Measurements from ENCODE around the gene ELP5. TPM values are rescaled to one million over a fixed set of nuclear protein-coding genes. Genes with fewer than 3 reads are reported as not detected.
A peak's percentile ranks its signal among the peaks of the same experiment; 100 is the strongest.

ELP5 gene
- total and polyA plus RNA-seq, 10 of the 15 experiments (the other 5 are each of a cell fraction or from before 2014, with no cell fraction given) = 41.1 to 109 (median 77.5) TPM

GRCh38 chr17:7295230-7296180, 43.5 kb downstream of the ELP5 start:
- in situ Hi-C loops (cut with MboI) (loop anchor here (5.0 kb wide), 1 partner anchor 253 kb away; the partner anchor contains the start of gene SLC16A11), intact Hi-C loops (cut with micrococcal nuclease; ENCODE audit: unreplicated experiment) (loop anchor here (1.0 to 5.0 kb wide), 3 partner anchors 15 to 251 kb away; partner anchors contain the start of gene SLC16A11)
- TF ChIP-seq JUNB (IDR thresholded peaks at IDR 0.05) (no peak), YBX1 (IDR thresholded peaks at IDR 0.05) (no peak), BCL11A (IDR thresholded peaks at IDR 0.05; ENCODE audit: low read depth, low read length) (no peak), EGR1 (IDR thresholded peaks at IDR 0.05; ENCODE audit: borderline replicate concordance in 1 of 2, low read depth in 2 of 2, low read length in 2 of 2) (no peak), ZNF207 (IDR thresholded peaks at IDR 0.05; ENCODE audit: borderline replicate concordance) (no peak), NFXL1 (IDR thresholded peaks at IDR 0.05; ENCODE audit: borderline replicate concordance) (no peak), TBL1XR1 (IDR thresholded peaks at IDR 0.05; ENCODE audit: low read depth, low read length) (no peak), ZNF274 (IDR thresholded peaks at IDR 0.05; ENCODE audit: insufficient read depth, insufficient read length) (no peak), SP1 (IDR thresholded peaks at IDR 0.05; ENCODE audit: low read depth, low read length) (no peak), RB1 (IDR thresholded peaks at IDR 0.05; ENCODE audit: borderline replicate concordance) (no peak), CHD1 (IDR thresholded peaks at IDR 0.05; ENCODE audit: low read depth, low read length) (no peak), DPF2 (IDR thresholded peaks at IDR 0.05) (no peak), IKZF1 (conservative IDR thresholded peaks at IDR 0.05) (no peak), CREB1 (IDR thresholded peaks at IDR 0.05; ENCODE audit: low read depth) (no peak), USF2 (IDR thresholded peaks at IDR 0.05; ENCODE audit: borderline replicate concordance, low read depth, low read length) (no peak), GATAD2B (conservative IDR thresholded peaks at IDR 0.05; ENCODE audit: low read depth) (no peak), HCFC1 (IDR thresholded peaks at IDR 0.05; ENCODE audit: low read length) (no peak), POLR2A (IDR thresholded peaks at IDR 0.05; ENCODE audit: low read depth, low read length) (no peak)
- POLR2A ChIA-PET = interaction anchor here (0.9 to 1.7 kb wide), 4 partner anchors 13 to 41 kb away, joined by 3 to 4 read pairs (median 3); partner anchors contain the start of genes ACAP1 and SLC2A4
- CTCF ChIA-PET = interaction anchor here (0.8 to 5.7 kb wide), 21 partner anchors 12 to 319 kb away, joined by 3 to 102 read pairs (median 4); partner anchors contain the start of genes ACADVL, ACAP1, DLG4 and DVL2
- no peak overlapping the region for H3K9ac ChIP-seq (ENCODE audit: control insufficient read depth, insufficient read depth, low read length)
- H4K20me1 ChIP-seq (ENCODE audit: control insufficient read depth, insufficient read depth) = no peaks in the 10 kb centered on the region
- SMC1A ChIA-PET (ENCODE audit: uncharacterized antibody, unreplicated experiment) = interaction anchor here (1.8 to 2.4 kb wide), 6 partner anchors 9 to 250 kb away, joined by 6 to 19 read pairs (median 12); partner anchors contain the start of gene SLC2A4
- FAIRE-seq (no peak), ATAC-seq (peak; percentile 23; the same call in 1 of the 3 replicates), DNase-seq (ENCODE audit: low read depth, low spot score) (no peak)
- H2AFZ ChIP-seq (ENCODE audit: control insufficient read depth, low read depth, low read length) = no peak overlapping the region
- H3K9me3 ChIP-seq (replicated peaks; ENCODE audit: control insufficient read depth, insufficient read depth, low read length) = no peaks in the 10 kb centered on the region
- WGBS (ENCODE audit: insufficient coverage, insufficient replicate concordance, low lambda C conversion rate, missing lambda C conversion rate) = 61% methylated on average over 40 of the region's 42 CpGs
- RAD21 ChIA-PET (ENCODE audit: unreplicated experiment) = interaction anchor here (0.8 to 2.1 kb wide), 10 partner anchors 10 to 251 kb away, joined by 3 to 44 read pairs (median 6); partner anchors contain the start of genes ACADVL, DLG4, GABARAP and NEURL4
- H3K4me3 ChIP-seq = peak overlapping the region; percentile 11; the same call in 1 of the 2 replicates
- peaks cover 3 to 5% of the 10 kb centered on the region in 2 experiments for H3K27me3 ChIP-seq (replicated peaks in 1 of 2; ENCODE audit: control insufficient read depth in 2 of 2, insufficient read depth in 2 of 2, low read length in 1 of 2)
- H3K27ac ChIP-seq (ENCODE audit: control insufficient read depth, insufficient read depth) = no peak overlapping the region
- no peaks in the 10 kb centered on the region for H3K36me3 ChIP-seq (ENCODE audit: control insufficient read depth in 2 of 2, insufficient read depth in 2 of 2, low read length in 1 of 2)
- BruUV-seq (replicated peaks) = no TSS peak
- peak overlapping the region; percentile 94 for H3K4me2 ChIP-seq (ENCODE audit: control insufficient read depth, insufficient read depth)
- H3K4me1 ChIP-seq (ENCODE audit: control insufficient read depth, insufficient read depth, low read length) = peaks cover 3% of the 10 kb centered on the region
- no peaks in the 10 kb centered on the region for H3K79me2 ChIP-seq (ENCODE audit: control insufficient read depth, insufficient read depth, low read length)
